Stomach (tissue), 4 donors: ENCODE results near the gene COL11A2.

ENCODE experiments used
- CTCF ChIP-seq, 7 experiments: fragments of 450-650 bp in 4 of 7; fragments of 200-600 bp in 3 of 7; sonication (generic) in 3 of 7; IDR thresholded peaks; one replicate each; pipeline ENCODE4 v1.5.1; 2016 to 2019; ENCODE audit warnings: antibody characterized with exemption in 7 of 7, control low read depth in 2 of 7, mild to moderate bottlenecking in 1 of 7
- EP300 ChIP-seq: sonication (generic); formaldehyde crosslinking; IDR thresholded peaks from one replicate; pipeline ENCODE4 v1.6.1; 2017; ENCODE audit warnings: antibody characterized with exemption
- POLR2A ChIP-seq, 4 donors: fragments of 450-650 bp; IDR thresholded peaks; one replicate each; pipeline ENCODE4 v1.6.1; 2016; ENCODE audit warnings: antibody characterized with exemption in 4 of 4, control low read depth in 2 of 4, mild to moderate bottlenecking in 1 of 4, moderate library complexity in 1 of 4
- POLR2AphosphoS5 ChIP-seq, 3 donors: sonication (generic); formaldehyde crosslinking; IDR thresholded peaks; one replicate each; pipeline ENCODE4 v1.6.1; 2016; ENCODE audit warnings: antibody characterized with exemption in 3 of 3

GRCh38 chr6:33216117-33216649, 23.9 kb upstream of the COL11A2 start:
- TF ChIP-seq CTCF (IDR thresholded peaks at IDR 0.05): no peak
- no peak for TF ChIP-seq EP300
- TF ChIP-seq POLR2A (IDR thresholded peaks at IDR 0.05): no peak
- no peak for TF ChIP-seq POLR2AphosphoS5 (IDR thresholded peaks at IDR 0.05)
